ENCODE measurements around the gene ASF1B. TPM values are rescaled to one million over a fixed set of nuclear protein-coding genes. Genes with fewer than 3 reads are reported as not detected.
A peak's percentile ranks its signal among the peaks of the same experiment; 100 is the strongest.
"Not testable (repeated sequence)": the region's sequence is repeated elsewhere in the genome, so short reads cannot be mapped to it uniquely, and the experiment has no call there.

The ASF1B gene
- total RNA-seq, 1 donor from 2014 or later = 2.3 TPM

DNA sequence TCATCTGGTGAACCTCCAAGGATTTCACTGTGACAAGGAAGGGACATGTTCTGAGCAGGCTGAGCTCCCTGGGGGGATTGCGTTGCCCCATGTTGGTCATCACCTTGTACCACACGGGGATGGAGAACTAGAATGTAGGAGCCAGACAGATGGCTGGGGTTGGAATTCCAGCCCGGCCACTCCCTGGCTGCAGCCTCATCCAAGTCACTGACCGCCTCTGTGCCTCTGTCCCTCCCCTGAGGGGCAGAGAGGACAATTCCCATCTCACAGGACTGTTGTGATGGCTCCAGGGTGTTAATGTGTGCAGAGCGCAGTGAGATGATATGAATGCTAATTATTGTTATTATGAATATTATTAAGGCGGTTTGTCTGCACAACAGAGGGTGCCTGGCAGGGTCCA is 45.5 kb upstream of the ASF1B start:
- Mint-ChIP-seq H3K36me3 (ENCODE audit: unreplicated experiment) (no peaks in the 10 kb centered on the region), H3K27ac (ENCODE audit: unreplicated experiment) (peak overlapping the region; percentile 84), H3K4me3 (ENCODE audit: unreplicated experiment) (peak overlapping the region; percentile 30), H3K9me3 (ENCODE audit: unreplicated experiment) (no peaks in the 10 kb centered on the region), H3K4me1 (ENCODE audit: low read depth, unreplicated experiment) (peaks cover 16% of the 10 kb centered on the region), H3K27me3 (ENCODE audit: unreplicated experiment) (peaks cover 2% of the 10 kb centered on the region)
- TF ChIP-seq, protein P1, sequence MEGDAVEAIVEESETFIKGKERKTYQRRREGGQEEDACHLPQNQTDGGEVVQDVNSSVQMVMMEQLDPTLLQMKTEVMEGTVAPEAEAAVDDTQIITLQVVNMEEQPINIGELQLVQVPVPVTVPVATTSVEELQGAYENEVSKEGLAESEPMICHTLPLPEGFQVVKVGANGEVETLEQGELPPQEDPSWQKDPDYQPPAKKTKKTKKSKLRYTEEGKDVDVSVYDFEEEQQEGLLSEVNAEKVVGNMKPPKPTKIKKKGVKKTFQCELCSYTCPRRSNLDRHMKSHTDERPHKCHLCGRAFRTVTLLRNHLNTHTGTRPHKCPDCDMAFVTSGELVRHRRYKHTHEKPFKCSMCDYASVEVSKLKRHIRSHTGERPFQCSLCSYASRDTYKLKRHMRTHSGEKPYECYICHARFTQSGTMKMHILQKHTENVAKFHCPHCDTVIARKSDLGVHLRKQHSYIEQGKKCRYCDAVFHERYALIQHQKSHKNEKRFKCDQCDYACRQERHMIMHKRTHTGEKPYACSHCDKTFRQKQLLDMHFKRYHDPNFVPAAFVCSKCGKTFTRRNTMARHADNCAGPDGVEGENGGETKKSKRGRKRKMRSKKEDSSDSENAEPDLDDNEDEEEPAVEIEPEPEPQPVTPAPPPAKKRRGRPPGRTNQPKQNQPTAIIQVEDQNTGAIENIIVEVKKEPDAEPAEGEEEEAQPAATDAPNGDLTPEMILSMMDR (IDR thresholded peaks at IDR 0.05; ENCODE audit: partially characterized antibody, unreplicated experiment) = no peak
- no peak for DNase-seq

GRCh38 chr19:14181199-14181598 is 44.8 kb upstream of the ASF1B start:
- Mint-ChIP-seq H3K27ac (ENCODE audit: unreplicated experiment) (peak overlapping the region; percentile 84), H3K4me1 (ENCODE audit: low read depth, unreplicated experiment) (peaks cover 16% of the 10 kb centered on the region)
- H3K36me3 Mint-ChIP-seq (ENCODE audit: unreplicated experiment); DNase-seq; H3K4me3 Mint-ChIP-seq (ENCODE audit: unreplicated experiment); H3K27me3 Mint-ChIP-seq (ENCODE audit: unreplicated experiment); H3K9me3 Mint-ChIP-seq (ENCODE audit: unreplicated experiment): not testable (repeated sequence)

GRCh38 chr19:14177496-14178074 is 41.2 kb upstream of the ASF1B start:
- Mint-ChIP-seq H3K27ac (ENCODE audit: unreplicated experiment) (no peak overlapping the region), H3K36me3 (ENCODE audit: unreplicated experiment) (no peaks in the 10 kb centered on the region), H3K9me3 (ENCODE audit: unreplicated experiment) (peaks cover 5% of the 10 kb centered on the region), H3K27me3 (ENCODE audit: unreplicated experiment) (peaks cover 4% of the 10 kb centered on the region), H3K4me3 (ENCODE audit: unreplicated experiment) (no peak overlapping the region), H3K4me1 (ENCODE audit: low read depth, unreplicated experiment) (peaks cover 13% of the 10 kb centered on the region)
- TF ChIP-seq, protein P1 (IDR thresholded peaks at IDR 0.05; ENCODE audit: partially characterized antibody, unreplicated experiment) = no peak
- DNase-seq = no peak

GRCh38 chr19:14175351-14175792 is 39.0 kb upstream of the ASF1B start:
- TF ChIP-seq, protein P1 (IDR thresholded peaks at IDR 0.05; ENCODE audit: partially characterized antibody, unreplicated experiment) = no peak
- H3K9me3 Mint-ChIP-seq (ENCODE audit: unreplicated experiment) = peaks cover 5% of the 10 kb centered on the region
- no peak for DNase-seq
- peaks cover 6% of the 10 kb centered on the region for H3K27me3 Mint-ChIP-seq (ENCODE audit: unreplicated experiment)
- no peak overlapping the region for H3K4me3 Mint-ChIP-seq (ENCODE audit: unreplicated experiment)
- H3K27ac Mint-ChIP-seq (ENCODE audit: unreplicated experiment) = no peak overlapping the region
- peaks cover 8% of the 10 kb centered on the region for H3K36me3 Mint-ChIP-seq (ENCODE audit: unreplicated experiment)
- peaks cover 2% of the 10 kb centered on the region for H3K4me1 Mint-ChIP-seq (ENCODE audit: low read depth, unreplicated experiment)

- Mint-ChIP-seq H3K36me3 (ENCODE audit: unreplicated experiment) (peaks cover 8% of the 10 kb centered on the region), H3K27me3 (ENCODE audit: unreplicated experiment) (peaks cover 9% of the 10 kb centered on the region), H3K4me1 (ENCODE audit: low read depth, unreplicated experiment) (peaks cover 2% of the 10 kb centered on the region), H3K4me3 (ENCODE audit: unreplicated experiment) (no peak overlapping the region), H3K9me3 (ENCODE audit: unreplicated experiment) (peaks cover 5% of the 10 kb centered on the region), H3K27ac (ENCODE audit: unreplicated experiment) (no peak overlapping the region)
- TF ChIP-seq, protein P1 (IDR thresholded peaks at IDR 0.05; ENCODE audit: partially characterized antibody, unreplicated experiment) = no peak
- no peak for DNase-seq
These were observed 38.5 kb upstream of the ASF1B start for GRCh38 chr19:14174883-14175282.

All from glutamatergic neuron (in vitro differentiated cells).